Measurements from ENCODE around the gene NPPA. TPM values are rescaled to one million over a fixed set of nuclear protein-coding genes. Genes with fewer than 3 reads are reported as not detected.

Gene NPPA
- total RNA-seq, 3 donors from 2014 or later: 0.66 TPM; not detected in 2

DNA sequence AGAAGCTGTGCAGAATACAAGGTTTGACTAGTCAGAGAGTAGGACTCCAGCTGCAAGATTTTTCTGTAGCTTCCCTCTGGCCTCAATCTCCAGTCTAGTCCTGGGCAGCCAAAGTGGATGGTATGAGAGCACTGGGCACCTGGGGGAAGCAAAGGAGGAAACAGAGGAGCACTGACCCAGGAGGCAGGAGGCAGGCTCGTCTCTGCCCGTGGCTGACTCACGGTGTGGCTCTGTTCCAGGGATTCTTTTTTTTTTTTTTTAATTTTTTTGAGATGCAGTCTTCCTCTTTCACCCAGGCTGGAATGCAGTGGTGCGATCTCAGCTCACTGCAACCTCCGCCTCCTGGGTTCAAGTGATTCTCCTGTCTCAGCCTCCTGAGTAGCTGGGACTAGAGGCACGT, 15.3 kb upstream of the NPPA start:
- Histone ChIP-seq H3K27me3 (peaks cover 0 to 28% of the 10 kb centered on the region in 2 donors), H3K27ac (no peak overlapping the region), H3K9me3 (no peaks in the 10 kb centered on the region), H3K4me1 (no peaks in the 10 kb centered on the region), H3K4me3 (no peak overlapping the region), H3K36me3 (no peaks in the 10 kb centered on the region)
- no peak for DNase-seq (ENCODE audit: low spot score in 2 of 2)
- intact Hi-C loops (cut with DNase I; ENCODE audit: low total_unique reads): no loop called here
- TF ChIP-seq, protein P1, sequence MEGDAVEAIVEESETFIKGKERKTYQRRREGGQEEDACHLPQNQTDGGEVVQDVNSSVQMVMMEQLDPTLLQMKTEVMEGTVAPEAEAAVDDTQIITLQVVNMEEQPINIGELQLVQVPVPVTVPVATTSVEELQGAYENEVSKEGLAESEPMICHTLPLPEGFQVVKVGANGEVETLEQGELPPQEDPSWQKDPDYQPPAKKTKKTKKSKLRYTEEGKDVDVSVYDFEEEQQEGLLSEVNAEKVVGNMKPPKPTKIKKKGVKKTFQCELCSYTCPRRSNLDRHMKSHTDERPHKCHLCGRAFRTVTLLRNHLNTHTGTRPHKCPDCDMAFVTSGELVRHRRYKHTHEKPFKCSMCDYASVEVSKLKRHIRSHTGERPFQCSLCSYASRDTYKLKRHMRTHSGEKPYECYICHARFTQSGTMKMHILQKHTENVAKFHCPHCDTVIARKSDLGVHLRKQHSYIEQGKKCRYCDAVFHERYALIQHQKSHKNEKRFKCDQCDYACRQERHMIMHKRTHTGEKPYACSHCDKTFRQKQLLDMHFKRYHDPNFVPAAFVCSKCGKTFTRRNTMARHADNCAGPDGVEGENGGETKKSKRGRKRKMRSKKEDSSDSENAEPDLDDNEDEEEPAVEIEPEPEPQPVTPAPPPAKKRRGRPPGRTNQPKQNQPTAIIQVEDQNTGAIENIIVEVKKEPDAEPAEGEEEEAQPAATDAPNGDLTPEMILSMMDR (IDR thresholded peaks at IDR 0.05): no peak
- TF ChIP-seq POLR2A (IDR thresholded peaks at IDR 0.05) (no peak), POLR2AphosphoS5 (IDR thresholded peaks at IDR 0.05) (no peak)

DNA sequence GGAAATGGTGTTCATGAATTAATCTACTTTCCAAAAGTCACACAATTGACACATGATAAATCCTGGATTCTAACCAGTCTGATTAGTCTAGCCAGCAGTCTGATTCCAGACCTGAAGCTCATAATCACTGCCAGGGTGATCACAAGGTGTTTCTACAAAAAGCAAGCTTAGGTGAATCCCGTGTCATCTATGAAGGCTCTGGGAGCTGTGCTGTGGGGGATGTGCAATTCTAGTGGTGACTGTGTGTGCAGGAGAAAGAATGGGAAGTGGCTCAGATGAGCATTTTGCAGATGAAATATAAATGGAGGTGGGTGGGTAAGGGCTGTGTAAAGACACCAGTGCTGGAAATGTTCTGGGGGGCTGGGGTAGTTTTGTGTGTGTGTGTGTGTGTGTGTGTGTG, 13.0 kb upstream of the NPPA start:
- Histone ChIP-seq H3K36me3 (no peaks in the 10 kb centered on the region), H3K27ac (no peak overlapping the region), H3K27me3 (peaks cover 0 to 46% of the 10 kb centered on the region in 2 donors), H3K9me3 (no peaks in the 10 kb centered on the region), H3K4me3 (no peak overlapping the region), H3K4me1 (no peaks in the 10 kb centered on the region)
- intact Hi-C loops (cut with DNase I; ENCODE audit: low total_unique reads): no loop called here
- TF ChIP-seq POLR2AphosphoS5 (IDR thresholded peaks at IDR 0.05) (no peak), POLR2A (IDR thresholded peaks at IDR 0.05) (no peak)
- TF ChIP-seq, protein P1 (IDR thresholded peaks at IDR 0.05): no peak
- DNase-seq (ENCODE audit: low spot score in 2 of 2): no peak

DNA sequence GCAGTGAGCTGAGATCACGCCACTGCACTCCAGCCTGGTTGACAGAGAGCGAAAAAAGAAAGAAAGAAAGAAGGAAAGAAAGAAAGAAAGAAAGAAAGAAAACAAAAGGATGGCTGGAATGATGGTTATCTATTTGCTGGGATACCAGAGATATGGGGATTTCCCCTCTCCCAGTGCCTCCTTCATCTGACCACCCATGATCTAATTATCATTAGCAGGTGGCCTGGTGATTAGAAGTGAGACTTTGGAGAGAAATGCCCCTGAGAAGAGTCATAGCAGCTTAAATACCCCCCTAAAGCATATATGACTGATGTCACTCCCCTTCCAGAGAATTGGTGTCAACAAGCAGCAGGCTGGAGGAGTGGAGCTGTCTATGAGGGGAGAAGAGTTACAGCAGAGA, 12.5 kb upstream of the NPPA start:
- DNase-seq (ENCODE audit: low spot score in 2 of 2): no peak
- TF ChIP-seq POLR2AphosphoS5 (IDR thresholded peaks at IDR 0.05): no peak
- TF ChIP-seq, protein P1 (IDR thresholded peaks at IDR 0.05): no peak
- no peak for TF ChIP-seq POLR2A (IDR thresholded peaks at IDR 0.05)
- Histone ChIP-seq H3K36me3 (no peaks in the 10 kb centered on the region), H3K9me3 (no peaks in the 10 kb centered on the region), H3K4me3 (no peak overlapping the region), H3K4me1 (no peaks in the 10 kb centered on the region), H3K27ac (no peak overlapping the region), H3K27me3 (peaks cover 0 to 46% of the 10 kb centered on the region in 2 donors)
- intact Hi-C loops (cut with DNase I; ENCODE audit: low total_unique reads): no loop called here

DNA sequence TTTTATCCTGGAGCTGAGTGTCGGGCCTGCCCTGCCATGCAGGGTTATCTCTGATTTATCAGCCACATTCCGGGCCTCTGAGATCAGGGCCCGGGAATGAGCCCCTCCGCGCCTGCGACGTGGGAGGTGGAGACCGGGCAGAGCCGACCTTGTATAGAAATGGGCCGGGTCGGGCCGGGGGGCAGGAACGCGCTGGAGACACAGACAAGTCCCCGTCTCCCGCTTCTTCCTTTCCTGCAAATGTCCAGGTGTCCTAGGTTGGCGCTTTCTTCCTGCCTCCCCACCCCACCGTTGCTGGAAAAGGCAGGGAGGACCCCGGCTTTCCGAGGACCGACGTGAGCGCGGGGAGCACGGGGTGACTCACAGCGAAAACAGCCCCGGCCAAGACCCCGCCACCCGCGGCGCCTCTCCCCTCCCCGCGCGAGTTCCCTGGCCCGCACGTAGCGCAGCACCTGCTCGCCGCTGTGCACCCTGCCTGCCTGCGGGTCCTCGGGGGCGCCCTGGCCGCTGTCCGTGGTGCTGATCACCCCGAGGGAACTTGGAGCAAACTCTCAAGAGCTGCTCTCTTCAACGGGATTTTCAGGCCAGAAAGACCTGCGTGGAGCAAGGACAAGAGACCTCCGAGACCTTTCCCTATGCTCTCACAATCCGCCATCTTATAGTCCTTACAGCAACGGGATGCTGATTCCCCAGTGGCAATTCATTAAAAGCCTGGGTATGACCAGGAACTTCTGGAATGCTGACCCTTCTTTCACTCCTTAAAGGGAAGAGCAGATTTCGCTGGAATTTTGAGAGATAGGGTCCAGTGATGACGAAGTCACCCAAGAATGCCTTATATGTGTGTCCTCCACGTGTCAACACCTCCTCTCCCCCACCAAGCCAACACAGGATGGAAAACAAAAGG, 11.6 kb upstream of the NPPA start:
- Histone ChIP-seq H3K27me3 (peaks cover 0 to 46% of the 10 kb centered on the region in 2 donors), H3K4me1 (no peaks in the 10 kb centered on the region), H3K36me3 (no peaks in the 10 kb centered on the region), H3K4me3 (no peak overlapping the region), H3K9me3 (no peaks in the 10 kb centered on the region), H3K27ac (no peak overlapping the region)
- no peak for TF ChIP-seq POLR2AphosphoS5 (IDR thresholded peaks at IDR 0.05)
- no peak for TF ChIP-seq POLR2A (IDR thresholded peaks at IDR 0.05)
- TF ChIP-seq, protein P1 (IDR thresholded peaks at IDR 0.05): no peak
- intact Hi-C loops (cut with DNase I; ENCODE audit: low total_unique reads): no loop called here
- no peak for DNase-seq (ENCODE audit: low spot score in 2 of 2)

DNA sequence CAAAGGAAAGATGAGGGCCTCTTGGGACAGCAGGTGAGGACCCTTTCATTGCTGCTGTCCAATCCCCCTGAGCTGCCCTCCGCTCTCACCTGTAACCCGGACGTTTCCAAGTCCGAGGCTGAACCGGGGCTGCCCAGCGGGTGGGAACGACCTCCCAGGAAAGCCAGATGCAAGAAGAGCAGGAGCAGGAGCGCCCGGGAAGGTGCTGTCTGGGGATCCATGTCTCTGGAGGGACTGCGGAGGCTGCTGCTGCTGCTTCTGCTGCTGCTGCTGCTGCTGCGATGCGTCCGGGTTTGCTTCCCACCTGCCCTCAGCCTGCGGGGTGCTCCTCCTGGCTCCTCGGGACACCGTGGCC, 11.0 kb upstream of the NPPA start, which contains the start of gene NPPB:
TSS of gene NPPB (minus strand) at position 333 of the 355 bp plus-strand sequence. CDS start at position 221, 112 bp downstream.
- no peaks in the 10 kb centered on the region for H3K36me3 ChIP-seq
- no peak within 1 kb of the TSS for H3K27ac ChIP-seq
- TF ChIP-seq POLR2AphosphoS5 (IDR thresholded peaks at IDR 0.05) (no peak), POLR2A (IDR thresholded peaks at IDR 0.05) (no peak)
- TF ChIP-seq, protein P1 (IDR thresholded peaks at IDR 0.05): no peak
- DNase-seq (ENCODE audit: low spot score in 2 of 2): no peak
- H3K4me1 ChIP-seq: no peaks in the 10 kb centered on the region
- H3K9me3 ChIP-seq: no peaks in the 10 kb centered on the region
- H3K4me3 ChIP-seq: no peak within 1 kb of the TSS
- peaks cover 0 to 46% of the 10 kb centered on the region in 2 donors for H3K27me3 ChIP-seq
- intact Hi-C loops (cut with DNase I; ENCODE audit: low total_unique reads): no loop called here
